GM12878 (cell line): ENCODE results near the gene USP9X. TPM values are rescaled to one million over a fixed set of nuclear protein-coding genes. Genes with fewer than 3 reads are reported as not detected.

ENCODE experiments used
- ATAC-seq: fragments of 200-7000 bp; cut with Tn5 transposase; 3 replicates; pipeline ENCODE4 v1.9.1; 2020; ENCODE audit warnings: mild to moderate bottlenecking, moderate library complexity
- BruUV-seq: library from RNA; stranded (reverse); fragments of 400-500 nt; replicated peaks from 2 replicates; lab custom pipeline; 2021; lab: Mats Ljungman, UMichigan
- CTCF ChIA-PET: fragments of 300-600 bp; sonication (Branson Sonifier 250); formaldehyde crosslinking; extraction: SDS; loops from one replicate; lab custom pipeline; 2021; ENCODE audit warnings: inconsistent platforms; lab: Yijun Ruan, JAX
- POLR2A ChIA-PET: fragments of 350-600 bp; formaldehyde crosslinking; extraction: SDS; loops from one replicate; lab custom pipeline; 2021; ENCODE audit warnings: inconsistent platforms; lab: Charles Lee
- RAD21 ChIA-PET: fragments of 300-600 bp; sonication (Branson Sonifier 250); formaldehyde crosslinking; loops from one replicate; lab custom pipeline; 2023; ENCODE audit warnings: antibody characterized with exemption; ENCODE audit not compliant: unreplicated experiment; lab: Charles Lee
- SMC1A ChIA-PET: fragments of 300-600 bp; sonication (Branson Sonifier 250); formaldehyde crosslinking; loops from one replicate; lab custom pipeline; 2023; ENCODE audit not compliant: unreplicated experiment, uncharacterized antibody; lab: Charles Lee
- DNase-seq: peaks from one replicate; pipeline ENCODE4 v3.0.0-alpha.2; 2011; ENCODE audit warnings: low read depth, low spot score
- FAIRE-seq: peaks from 3 replicates; lab custom pipeline; 2011; peaks lifted over from hg19 to GRCh38; lab: Jason Lieb, UNC
- H2AFZ ChIP-seq: 2 replicates; pipeline ENCODE4 v1.6.0; 2011; ENCODE audit warnings: low read depth, low read length, control low read depth; ENCODE audit not compliant: control insufficient read depth
- H3K27ac ChIP-seq: 2 replicates; pipeline ENCODE4 v1.5.1; 2011; ENCODE audit warnings: control low read depth; ENCODE audit not compliant: control insufficient read depth, insufficient read depth
- H3K27me3 ChIP-seq, 2 experiments: replicated peaks in 1 of 2; 2 replicates each; pipeline versions ENCODE4 v1.6.0 to v1.6.1; 2011; ENCODE audit warnings: low read length in 1 of 2; ENCODE audit not compliant: control insufficient read depth in 2 of 2, insufficient read depth in 2 of 2
- H3K36me3 ChIP-seq, 2 experiments: 2 replicates each; pipeline ENCODE4 v1.5.1; 2011; ENCODE audit warnings: low read length in 1 of 2; ENCODE audit not compliant: control insufficient read depth in 2 of 2, insufficient read depth in 2 of 2
- H3K4me1 ChIP-seq: 2 replicates; pipeline ENCODE4 v1.6.1; 2011; ENCODE audit warnings: mild to moderate bottlenecking, low read length, moderate library complexity, mixed read lengths; ENCODE audit not compliant: control insufficient read depth, insufficient read depth
- H3K4me2 ChIP-seq: 2 replicates; pipeline ENCODE4 v1.6.0; 2011; ENCODE audit warnings: control low read depth; ENCODE audit not compliant: control insufficient read depth, insufficient read depth
- H3K4me3 ChIP-seq: fragments of 200-600 bp; sonication (generic); 2 replicates; pipeline ENCODE4 v1.5.1; 2016
- H3K79me2 ChIP-seq: 2 replicates; pipeline ENCODE4 v1.6.0; 2011; ENCODE audit warnings: low read length; ENCODE audit not compliant: control insufficient read depth, insufficient read depth
- H3K9ac ChIP-seq: 2 replicates; pipeline ENCODE4 v1.8.0; 2011; ENCODE audit warnings: low read length, control low read depth, mixed read lengths; ENCODE audit not compliant: control insufficient read depth, insufficient read depth
- H3K9me3 ChIP-seq: replicated peaks from 3 replicates; pipeline ENCODE4 v1.5.1; 2011; ENCODE audit warnings: mild to moderate bottlenecking, low read length; ENCODE audit not compliant: control insufficient read depth, insufficient read depth
- H4K20me1 ChIP-seq: 2 replicates; pipeline ENCODE4 v1.6.0; 2011; ENCODE audit not compliant: control insufficient read depth, insufficient read depth
- ASH2L ChIP-seq: fragments of 300-600, 200-600 bp; sonication (generic); IDR thresholded peaks from 2 replicates; pipeline ENCODE4 v1.6.1; 2017; ENCODE audit warnings: low read depth, mild to moderate bottlenecking, borderline replicate concordance
- MAX ChIP-seq: IDR thresholded peaks from 2 replicates; pipeline ENCODE4 v1.6.1; 2012; ENCODE audit warnings: low read depth, low read length, improper control_type of control experiment
- NR2C1 ChIP-seq: fragments of 450-650 bp; IDR thresholded peaks from 2 replicates; pipeline ENCODE4 v1.6.1; 2017; ENCODE audit warnings: antibody characterized with exemption, mild to moderate bottlenecking, moderate library complexity
- PAX5 ChIP-seq: IDR thresholded peaks from 2 replicates; pipeline ENCODE4 v1.6.1; 2011; ENCODE audit warnings: low read depth, low read length, borderline replicate concordance
- PAX8 ChIP-seq: fragments of 450-650 bp; IDR thresholded peaks from 2 replicates; pipeline ENCODE4 v1.6.1; 2017; ENCODE audit warnings: mild to moderate bottlenecking, moderate library complexity
- TBL1XR1 ChIP-seq: IDR thresholded peaks from 2 replicates; pipeline ENCODE4 v1.6.1; 2012; ENCODE audit warnings: low read depth, low read length, improper control_type of control experiment
- ZBTB40 ChIP-seq: fragments of 450-650 bp; IDR thresholded peaks from 2 replicates; pipeline ENCODE4 v1.6.1; 2016; ENCODE audit warnings: mild to moderate bottlenecking, moderate library complexity, borderline replicate concordance
- WGBS: methylation state at CpG from one replicate; pipeline ENCODE4 v1.1.6; 2016; ENCODE audit warnings: low lambda C conversion rate; ENCODE audit not compliant: insufficient replicate concordance, insufficient coverage; ENCODE audit errors: missing lambda C conversion rate; 5-methylcytosine and 5-hydroxymethylcytosine counted together
- in situ Hi-C: fragments of 300-500 bp; cut with MboI; formaldehyde crosslinking; loops from 9 replicates; pipeline ENCODE4 v1.14.3; 2018; ENCODE audit warnings: mixed read lengths
- intact Hi-C: fragments of 100-400 bp; cut with micrococcal nuclease; formaldehyde crosslinking; loops from one replicate; pipeline ENCODE4 v1.14.2; 2022; ENCODE audit not compliant: unreplicated experiment
- polyA plus RNA-seq, 11 experiments: library from polyadenylated mRNA; depleted of rRNA in 4 of 11; unstranded in 6 of 11; stranded (reverse) in 5 of 11; fragments of >200 nt; fragmentation: Nextera tagmentation in 4 of 11; fragmentation: Illumina TruSeq in 1 of 11; extraction: Ambion mirVana in 4 of 11; extraction: Trizol in 1 of 11; gene quantifications; 1 replicate in 1 of 11; 2 replicates in 10 of 11; pipeline versions ENCODE4 v1.2.1 to v1.2.3, GENCODE V29; 2011 to 2016; ENCODE audit warnings: inconsistent platforms in 2 of 11, missing spikeins in 2 of 11, low read depth in 1 of 11
- total RNA-seq, 4 experiments: library from RNA; depleted of rRNA in 3 of 4; stranded (reverse); fragments of >200 nt in 3 of 4; fragmentation: Illumina TruSeq in 1 of 4; extraction: Trizol in 1 of 4; gene quantifications; 2 replicates each; pipeline versions ENCODE4 v1.2.1 to v1.2.3, GENCODE V29; 2013 to 2021

Gene USP9X
- total and polyA plus RNA-seq, 10 of the 15 experiments (the other 5 are each of a cell fraction or from before 2014, with no cell fraction given): 9.3 to 61.6 (median 31.7) TPM

- no peak for TF ChIP-seq ZBTB40
- TF ChIP-seq NR2C1: no peak
- TF ChIP-seq, all 136 proteins: peak for 0
Measured at GRCh38 chrX:41050359-41050758, 34.9 kb upstream of the USP9X start (continued).

GRCh38 chrX:41051288-41051687 lies 34.0 kb upstream of the USP9X start:
- ChIA-PET CTCF (no interaction called here), POLR2A (no interaction called here), SMC1A (no interaction called here), RAD21 (no interaction called here)
- Histone ChIP-seq H3K27me3 (no peaks in the 10 kb centered on the region; a peak in 2 of 4 replicates), H4K20me1 (no peaks in the 10 kb centered on the region), H3K27ac (no peak overlapping the region), H2AFZ (no peak overlapping the region), H3K79me2 (no peaks in the 10 kb centered on the region), H3K4me2 (no peak overlapping the region), H3K9me3 (no peaks in the 10 kb centered on the region), H3K36me3 (no peaks in the 10 kb centered on the region), H3K9ac (no peak overlapping the region), H3K4me1 (no peaks in the 10 kb centered on the region), H3K4me3 (no peak overlapping the region)
- TF ChIP-seq ASH2L: no peak
- no peak for TF ChIP-seq MAX
- no peak for TF ChIP-seq PAX5
- TF ChIP-seq PAX8: no peak
- no peak for TF ChIP-seq TBL1XR1
- no TSS peak for BruUV-seq
- intact Hi-C loops (no loop called here), in situ Hi-C loops (no loop called here)
- WGBS: 100% methylated on average over 1 of the region's 1 CpG
- ATAC-seq (no peak), DNase-seq (no peak), FAIRE-seq (no peak)
